NCI-H82 treated with DMSO at 0.1 percent for 48 hours (cell line): ENCODE results near the gene MET.
"Not testable (repeated sequence)": the region's sequence is repeated elsewhere in the genome, so short reads cannot be mapped to it uniquely, and the experiment has no call there.

ENCODE experiments used
- DNase-seq: peaks from one replicate; lab custom pipeline; 2025; ENCODE audit not compliant: unreplicated experiment; lab: John Stamatoyannopoulos, UW

The MET gene

GRCh38 chr7:116697761-116698160 is 25.8 kb downstream of the MET start:
- no peak for DNase-seq

DNA sequence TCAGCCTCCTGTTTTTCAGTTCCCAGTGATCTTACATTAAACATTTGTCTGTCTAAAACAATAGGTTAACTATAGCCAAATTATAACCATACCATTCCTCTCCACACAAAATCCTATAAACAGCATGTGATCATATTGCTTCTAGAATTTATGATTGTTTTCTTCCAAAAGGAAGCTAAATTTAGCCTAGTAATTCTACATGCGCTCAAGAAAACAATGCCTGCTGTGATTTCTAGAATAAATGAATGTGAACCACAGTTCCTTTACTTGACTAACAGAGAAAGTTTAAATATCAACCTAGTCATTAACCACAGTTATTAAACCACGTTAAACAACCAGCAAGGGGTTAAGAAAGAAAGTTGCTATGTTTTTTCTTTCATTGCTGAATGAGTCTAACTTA is 26.4 kb downstream of the MET start:
- no peak for DNase-seq

GRCh38 chr7:116698930-116699721 is 27.1 kb downstream of the MET start:
- no peak for DNase-seq

- DNase-seq = no peak
Measured at GRCh38 chr7:116699722-116700120, 27.7 kb downstream of the MET start.

GRCh38 chr7:116702046-116702785 is 30.2 kb downstream of the MET start:
- DNase-seq = no peak

DNA sequence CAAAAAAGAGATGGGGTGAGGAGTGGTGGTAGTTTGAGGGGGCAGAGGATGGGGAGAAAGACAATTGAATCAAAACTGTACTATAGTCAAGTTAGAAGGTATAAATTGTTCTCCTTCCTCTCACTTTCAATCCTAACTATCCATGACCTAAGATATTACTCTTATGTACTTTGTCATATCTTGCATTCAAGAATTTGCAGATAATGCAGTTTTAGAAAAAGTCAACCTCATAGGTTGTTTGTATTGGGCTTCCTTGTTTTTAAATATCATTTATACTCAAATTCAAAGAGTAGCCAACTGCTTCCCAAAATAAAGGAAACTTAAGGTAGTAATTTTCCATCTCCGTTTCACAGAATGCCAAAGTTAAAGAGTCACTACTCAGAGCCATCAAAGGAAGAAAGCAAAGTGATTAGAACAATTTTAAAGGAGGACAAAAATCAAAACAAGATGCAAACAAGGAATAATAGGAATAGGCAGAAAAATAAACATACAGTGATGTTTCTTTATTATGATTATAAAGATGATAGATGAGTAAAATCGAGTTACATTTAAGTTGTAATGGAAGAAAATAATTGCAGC is 32.7 kb downstream of the MET start:
- no peak for DNase-seq

- no peak for DNase-seq
Measured at GRCh38 chr7:116705419-116705818, 33.4 kb downstream of the MET start.

GRCh38 chr7:116706668-116707126 is 34.7 kb downstream of the MET start:
- DNase-seq = no peak

- DNase-seq = no peak
Measured at GRCh38 chr7:116707289-116707688, 35.3 kb downstream of the MET start.

GRCh38 chr7:116708248-116708647 is 36.3 kb downstream of the MET start:
- no peak for DNase-seq

DNA sequence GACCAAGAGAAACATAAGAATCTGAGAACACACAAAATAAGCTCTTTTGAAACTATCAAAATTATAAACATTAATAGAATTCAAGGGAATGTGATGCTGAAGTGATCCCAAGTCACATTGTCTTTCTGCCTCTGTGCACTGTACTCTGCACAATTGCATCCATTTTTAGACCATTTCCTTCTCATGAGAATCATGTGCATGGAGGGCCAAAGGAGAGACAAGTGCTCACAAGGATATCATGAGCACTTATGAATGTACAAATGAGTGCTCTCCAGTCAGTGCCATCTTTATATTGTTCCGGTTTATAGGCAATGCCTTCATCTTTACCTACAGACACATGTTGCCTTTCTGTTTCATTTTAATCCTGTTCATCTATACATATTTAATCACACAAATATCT is 36.9 kb downstream of the MET start:
- no peak for DNase-seq

- DNase-seq = no peak
Measured at GRCh38 chr7:116709336-116709735, 37.3 kb downstream of the MET start.

DNA sequence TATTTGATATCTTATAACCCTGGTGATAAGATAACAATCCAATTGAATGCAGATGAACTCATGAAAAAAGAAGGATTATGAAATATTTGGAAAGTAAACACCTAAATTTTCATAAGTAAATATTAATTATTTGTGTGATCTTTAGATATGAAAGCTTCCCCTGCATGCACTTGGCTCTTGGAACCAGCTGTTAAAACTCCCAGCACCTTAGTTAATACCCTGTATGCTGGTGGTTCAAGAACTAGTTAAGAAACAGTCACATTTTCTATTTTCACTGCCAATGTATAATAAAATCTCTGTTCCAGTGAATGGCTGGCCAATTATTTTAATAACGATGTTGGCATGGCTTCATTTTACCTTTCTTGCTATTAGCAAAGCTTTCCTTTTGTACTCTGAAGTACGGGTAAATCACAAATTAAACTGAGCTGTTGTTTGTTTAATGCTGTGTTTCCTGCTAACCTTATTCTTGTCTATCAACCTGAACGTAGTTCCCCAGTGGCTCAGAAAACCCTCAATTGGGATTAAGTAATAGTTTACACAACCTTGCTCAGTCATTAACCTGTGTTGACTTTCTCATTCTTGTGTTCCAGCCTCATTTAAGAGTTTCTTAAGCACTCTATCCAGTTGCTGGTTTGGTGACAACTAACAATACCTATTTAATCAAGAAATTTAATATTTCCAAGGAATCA is 38.9 kb downstream of the MET start:
- no peak for DNase-seq

GRCh38 chr7:116711790-116712189 is 39.8 kb downstream of the MET start:
- no peak for DNase-seq

GRCh38 chr7:116713500-116713899 is 41.5 kb downstream of the MET start:
- DNase-seq = no peak

DNA sequence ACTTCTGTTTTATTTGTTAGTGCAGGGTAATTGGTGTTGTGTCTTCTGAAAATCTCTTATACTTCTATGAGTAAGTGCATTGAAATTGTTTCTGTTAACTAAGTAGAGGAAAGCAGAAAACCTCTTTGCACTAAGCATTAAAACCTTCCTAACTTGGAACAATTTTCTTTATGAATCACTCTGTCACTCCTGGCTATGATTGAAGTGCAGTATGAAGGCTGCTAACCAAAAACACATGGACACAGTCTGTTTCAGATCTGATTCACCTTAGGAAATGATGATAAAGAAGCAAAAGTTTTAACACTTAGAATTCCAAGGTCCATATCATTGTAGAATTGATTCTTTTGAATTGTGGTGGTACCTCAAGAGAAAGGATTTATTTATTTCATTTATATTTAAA is 41.9 kb downstream of the MET start:
- no peak for DNase-seq

GRCh38 chr7:116715077-116715476 is 43.1 kb downstream of the MET start:
- DNase-seq = no peak

GRCh38 chr7:116717137-116717536 is 45.1 kb downstream of the MET start:
- DNase-seq = no peak

- not testable (repeated sequence) for DNase-seq
Measured at GRCh38 chr7:116723959-116724529, 52.0 kb downstream of the MET start.

DNA sequence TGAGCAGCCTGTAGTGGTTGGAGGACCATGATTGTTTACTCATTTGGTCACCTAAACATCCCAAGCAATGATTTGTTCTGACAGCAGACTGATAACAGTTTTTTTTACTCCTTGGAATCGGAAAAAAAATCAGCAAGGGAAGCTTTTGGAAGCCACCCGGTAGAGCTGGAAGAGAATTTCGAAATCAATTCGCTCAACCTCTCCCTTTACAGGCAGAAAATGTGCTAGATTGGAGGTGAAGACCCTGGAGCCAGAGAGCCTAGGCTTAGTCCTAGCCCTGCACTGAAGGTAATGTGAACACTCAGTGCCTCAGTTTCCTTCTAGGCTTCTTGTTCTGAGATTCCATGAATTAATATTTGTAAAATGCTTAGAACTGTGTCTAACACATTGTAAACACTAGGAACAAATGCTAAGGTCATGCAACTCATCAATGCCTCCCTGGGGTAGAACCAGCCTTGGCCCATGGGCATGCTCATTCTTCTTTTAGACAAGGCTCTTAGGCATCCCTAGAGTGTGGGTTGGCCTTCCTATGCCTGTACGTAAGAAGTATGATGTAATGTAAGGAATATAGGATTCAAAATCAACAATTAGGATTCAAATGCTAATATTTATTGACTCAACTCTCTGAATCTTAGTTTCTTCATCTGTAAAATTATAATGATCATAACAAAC is 52.7 kb downstream of the MET start:
- DNase-seq = no peak

DNA sequence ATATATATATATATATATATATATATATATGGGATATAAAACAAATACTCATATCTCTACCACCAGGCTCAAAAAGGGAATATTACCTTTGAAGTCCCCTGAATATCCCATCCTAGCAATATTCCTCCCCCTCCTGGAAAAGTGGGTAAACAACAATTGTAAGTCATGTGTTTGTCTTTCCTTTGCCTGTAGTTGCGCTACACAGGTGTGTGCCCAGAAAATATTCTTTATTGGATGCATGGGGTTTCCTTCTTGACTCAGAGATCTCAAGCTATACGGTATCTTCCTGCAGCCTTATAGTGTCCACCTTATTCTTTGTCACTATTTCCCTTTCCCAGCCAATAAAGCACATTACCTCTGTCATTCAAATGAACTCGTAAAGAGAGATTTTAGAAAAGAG is 54.2 kb downstream of the MET start:
- no peak for DNase-seq
